ENCODE data around the gene SPI1. TPM values are rescaled to one million over a fixed set of nuclear protein-coding genes. Genes with fewer than 3 reads are reported as not detected.

Gene SPI1
- total RNA-seq, 1 experiment from 2014 or later: 0.31 TPM

- POLR2A ChIA-PET: no interaction called here
- intact Hi-C loops (cut with micrococcal nuclease; ENCODE audit: unreplicated experiment): no loop called here
- ATAC-seq: no peak
Measured at GRCh38 chr11:47425611-47426010, 47.3 kb upstream of the SPI1 start.

GRCh38 chr11:47418454-47419259, 40.3 kb upstream of the SPI1 start:
- H3K27ac ChIP-seq (ENCODE audit: low read length): no peak overlapping the region
- no peak for TF ChIP-seq CTCF (IDR thresholded peaks at IDR 0.05)
- TF ChIP-seq POLR2AphosphoS5 (IDR thresholded peaks at IDR 0.05; ENCODE audit: low read depth, low read length): peak; percentile 21; the same call in 1 of the 2 replicates
- DNase-seq (ENCODE audit: low read depth, low spot score) (no peak), ATAC-seq (0 out of 2 replicates have a peak, but pooled peaks have one; percentile 17)
- no peak overlapping the region for H3K4me3 ChIP-seq (ENCODE audit: low read depth in 2 of 2, low read length in 2 of 2)
- H3K4me1 ChIP-seq (ENCODE audit: control insufficient read depth, insufficient read depth, low read length): peaks cover 26% of the 10 kb centered on the region
- in situ Hi-C loops (cut with HindIII; ENCODE audit: low pct_unique_long_range_greater_than_20kb, low sequenced_read_pairs): no loop called here
- ChIA-PET POLR2A (interaction anchor here (0.6 kb wide), 1 partner anchor 57 kb away, joined by 10 read pairs; no protein-coding TSS in a partner anchor), CTCF (no interaction called here)
- H3K27me3 ChIP-seq (ENCODE audit: control insufficient read depth, insufficient read depth, low read length): no peaks in the 10 kb centered on the region
- peaks cover 5% of the 10 kb centered on the region; the same call in 1 of the 2 replicates for H3K36me3 ChIP-seq (ENCODE audit: control insufficient read depth, insufficient read depth, low read length)
- BruUV-seq (replicated peaks): TSS peak; percentile 16
- no peaks in the 10 kb centered on the region for H3K9me3 ChIP-seq (ENCODE audit: control insufficient read depth, insufficient read depth, low read depth, low read length)
- intact Hi-C loops (cut with micrococcal nuclease; ENCODE audit: unreplicated experiment): no loop called here

More at GRCh38 chr11:47425611-47426010, 47.3 kb upstream of the SPI1 start:
- no peaks in the 10 kb centered on the region for H3K9me3 ChIP-seq (ENCODE audit: control insufficient read depth, insufficient read depth, low read depth, low read length)
- H3K36me3 ChIP-seq (ENCODE audit: control insufficient read depth, insufficient read depth, low read length): peaks cover 23% of the 10 kb centered on the region
- H3K4me3 ChIP-seq (ENCODE audit: low read depth in 2 of 2, low read length in 2 of 2): peak overlapping the region; percentile 79 to 93
- peak overlapping the region; percentile 92 for H3K27ac ChIP-seq (ENCODE audit: low read length)
- CTCF ChIA-PET: no interaction called here
- H3K4me1 ChIP-seq (ENCODE audit: control insufficient read depth, insufficient read depth, low read length): peaks cover 8% of the 10 kb centered on the region
- H3K27me3 ChIP-seq (ENCODE audit: control insufficient read depth, insufficient read depth, low read length): no peaks in the 10 kb centered on the region
- no peak for DNase-seq (ENCODE audit: low read depth, low spot score)
- TF ChIP-seq REST (IDR thresholded peaks at IDR 0.05; ENCODE audit: insufficient read depth in 1 of 2, low read depth in 2 of 2, low read length in 1 of 2) (no peak), TCF7L2 (IDR thresholded peaks at IDR 0.05; ENCODE audit: low read depth, low read length) (no peak), POLR2AphosphoS5 (IDR thresholded peaks at IDR 0.05; ENCODE audit: low read depth, low read length) (no peak), CTCF (IDR thresholded peaks at IDR 0.05) (no peak), SIN3A (IDR thresholded peaks at IDR 0.05; ENCODE audit: borderline replicate concordance, insufficient read depth, low read depth, low read length) (no peak)
- in situ Hi-C loops (cut with HindIII; ENCODE audit: low pct_unique_long_range_greater_than_20kb, low sequenced_read_pairs): no loop called here
- BruUV-seq (replicated peaks): TSS peak; percentile 90
